Mucosa of rectum (tissue), 2 donors: Measurements from ENCODE around the gene RNF19B.
"Not testable (repeated sequence)": the region's sequence is repeated elsewhere in the genome, so short reads cannot be mapped to it uniquely, and the experiment has no call there.

Experiments
- H3K27ac ChIP-seq, 2 donors: one replicate each; pipeline ENCODE4 v1.7.0; 2013; ENCODE audit warnings: inconsistent platforms in 2 of 2, low read depth in 2 of 2, low read length in 2 of 2
- H3K27me3 ChIP-seq, 2 donors: one replicate each; pipeline ENCODE4 v1.7.0; 2013; ENCODE audit warnings: low read length in 2 of 2; ENCODE audit not compliant: control insufficient read depth in 2 of 2, insufficient read depth in 2 of 2
- H3K36me3 ChIP-seq, 2 donors: one replicate each; pipeline ENCODE4 v1.7.0; 2013; ENCODE audit warnings: low read length in 2 of 2; ENCODE audit not compliant: control insufficient read depth in 2 of 2, insufficient read depth in 2 of 2
- H3K4me1 ChIP-seq, 2 donors: one replicate each; pipeline ENCODE4 v1.7.0; 2013; ENCODE audit warnings: low read length in 2 of 2, mild to moderate bottlenecking in 1 of 2; ENCODE audit not compliant: control insufficient read depth in 2 of 2, insufficient read depth in 2 of 2
- H3K4me3 ChIP-seq, 2 donors: one replicate each; pipeline ENCODE4 v1.7.0; 2013; ENCODE audit warnings: low read length in 2 of 2
- H3K9ac ChIP-seq, 2 donors: one replicate each; pipeline ENCODE4 v1.7.0; 2013; ENCODE audit warnings: low read length in 2 of 2, low read depth in 1 of 2, mild to moderate bottlenecking in 1 of 2
- H3K9me3 ChIP-seq, 2 donors: one replicate each; pipeline ENCODE4 v1.7.0; 2013; ENCODE audit warnings: low read length in 2 of 2; ENCODE audit not compliant: control insufficient read depth in 2 of 2
- donor health status: healthy.
- donor health status: Normal muscosa, but diverticular disease.

The RNF19B gene

DNA sequence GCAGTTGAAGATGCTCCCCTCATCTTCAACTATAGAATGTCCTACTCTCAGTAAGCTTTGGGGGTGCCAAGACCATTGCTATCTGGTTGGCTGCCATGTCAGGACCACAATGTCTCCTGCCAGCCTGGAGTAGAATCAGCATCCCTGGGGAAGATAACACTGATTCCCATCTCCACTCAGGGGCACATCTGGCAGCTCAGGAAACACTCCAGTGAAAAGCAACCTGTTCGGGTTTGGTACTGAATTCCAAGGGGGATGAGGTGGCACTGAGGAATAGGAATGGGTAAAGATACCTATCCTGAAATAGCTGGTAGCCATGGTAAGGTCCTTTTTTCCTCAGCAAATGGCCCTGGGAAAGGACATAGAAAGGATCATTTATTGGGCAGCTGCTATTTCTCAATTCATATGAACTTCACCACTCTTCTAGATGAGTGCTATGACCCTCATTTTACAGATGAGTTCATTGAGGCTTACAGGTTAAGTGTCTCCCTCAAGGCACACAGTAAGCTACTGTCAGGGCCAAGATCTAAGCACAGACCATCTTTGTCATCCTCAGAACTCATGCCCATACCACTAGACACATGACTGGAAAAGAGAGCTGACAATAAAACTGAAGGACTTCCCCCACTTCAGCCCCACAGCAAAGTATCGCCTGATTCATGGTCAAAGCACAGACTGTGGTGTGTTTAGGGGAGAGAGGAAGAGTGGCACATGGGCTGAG is 40.7 kb upstream of the RNF19B start:
- H3K9ac ChIP-seq: no peak overlapping the region
- H3K27ac ChIP-seq: no peak overlapping the region
- H3K4me1 ChIP-seq: peaks cover 0 to 2% of the 10 kb centered on the region in 2 donors
- H3K9me3 ChIP-seq: no peaks in the 10 kb centered on the region
- no peak overlapping the region for H3K4me3 ChIP-seq
- peaks cover 19% of the 10 kb centered on the region in 2 donors for H3K36me3 ChIP-seq
- no peaks in the 10 kb centered on the region for H3K27me3 ChIP-seq

DNA sequence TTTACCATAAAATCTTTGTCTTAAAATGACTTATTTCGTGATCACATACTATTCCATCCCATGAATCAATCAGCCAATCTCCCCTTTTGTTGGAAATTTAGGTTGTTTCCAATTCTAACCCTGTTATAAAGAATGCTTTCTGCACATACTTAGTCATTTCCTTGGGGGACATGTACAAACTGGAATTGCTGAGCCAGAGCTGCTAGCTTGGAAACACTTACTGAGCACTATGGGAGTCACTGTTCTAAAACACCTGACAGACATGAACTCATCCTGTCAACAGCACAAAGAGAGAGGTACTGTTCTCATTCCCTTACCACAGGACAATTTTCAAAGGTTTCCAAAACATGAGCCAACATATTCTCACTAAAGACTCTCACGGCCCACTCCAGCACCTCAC is 40.0 kb upstream of the RNF19B start:
- Histone ChIP-seq H3K4me1 (peaks cover 0 to 2% of the 10 kb centered on the region in 2 donors), H3K9ac (no peak overlapping the region), H3K9me3 (no peaks in the 10 kb centered on the region), H3K4me3 (no peak overlapping the region), H3K36me3 (peaks cover 18 to 19% of the 10 kb centered on the region in 2 donors), H3K27ac (no peak overlapping the region), H3K27me3 (no peaks in the 10 kb centered on the region)

DNA sequence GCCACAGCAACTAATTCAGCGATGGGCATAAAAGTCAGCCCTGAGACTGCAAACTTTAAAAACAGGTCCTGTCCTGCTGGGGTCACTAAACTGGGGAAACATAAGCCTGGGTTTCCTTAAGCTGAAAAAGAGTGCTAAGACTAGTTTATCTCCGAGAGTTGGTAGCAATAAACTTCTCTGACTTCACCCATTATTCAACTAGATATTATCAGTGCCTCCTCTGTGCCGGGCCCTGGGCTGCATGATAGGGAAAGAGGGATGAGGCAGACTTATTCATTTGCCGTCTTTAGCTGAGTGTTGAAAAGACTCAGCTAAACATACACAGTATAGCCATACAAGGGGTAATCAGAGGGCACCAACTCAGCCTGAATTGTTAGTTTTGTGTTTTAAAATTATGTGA is 39.0 kb upstream of the RNF19B start:
- Histone ChIP-seq H3K4me3 (no peak overlapping the region), H3K9me3 (no peaks in the 10 kb centered on the region), H3K27ac (no peak overlapping the region), H3K36me3 (peaks cover 10 to 18% of the 10 kb centered on the region in 2 donors), H3K4me1 (peaks cover 0 to 2% of the 10 kb centered on the region in 2 donors), H3K9ac (no peak overlapping the region), H3K27me3 (no peaks in the 10 kb centered on the region)

DNA sequence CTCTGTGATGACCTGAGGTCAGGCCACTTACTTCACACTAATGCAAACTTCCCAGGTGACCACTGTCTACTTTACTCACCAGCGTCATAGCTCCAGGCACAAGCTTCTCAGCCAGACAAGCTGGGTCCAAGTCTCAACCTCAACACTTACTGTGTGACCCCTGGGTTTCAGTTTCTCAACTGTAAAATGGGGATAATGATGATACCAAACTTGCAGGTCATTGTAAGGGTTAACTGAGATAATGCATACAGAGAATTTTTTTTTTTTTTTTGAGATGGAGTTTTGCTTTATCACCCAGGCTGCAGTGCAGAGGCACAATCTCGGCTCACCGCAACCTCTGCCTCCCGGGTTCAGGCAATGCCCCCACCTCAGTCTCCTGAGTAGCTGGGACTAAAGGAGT is 37.4 kb upstream of the RNF19B start:
- Histone ChIP-seq H3K27ac (no peak overlapping the region), H3K4me3 (no peak overlapping the region), H3K36me3 (peaks cover 0 to 3% of the 10 kb centered on the region in 2 donors), H3K4me1 (no peaks in the 10 kb centered on the region), H3K9ac (no peak overlapping the region), H3K27me3 (no peaks in the 10 kb centered on the region), H3K9me3 (no peaks in the 10 kb centered on the region)

DNA sequence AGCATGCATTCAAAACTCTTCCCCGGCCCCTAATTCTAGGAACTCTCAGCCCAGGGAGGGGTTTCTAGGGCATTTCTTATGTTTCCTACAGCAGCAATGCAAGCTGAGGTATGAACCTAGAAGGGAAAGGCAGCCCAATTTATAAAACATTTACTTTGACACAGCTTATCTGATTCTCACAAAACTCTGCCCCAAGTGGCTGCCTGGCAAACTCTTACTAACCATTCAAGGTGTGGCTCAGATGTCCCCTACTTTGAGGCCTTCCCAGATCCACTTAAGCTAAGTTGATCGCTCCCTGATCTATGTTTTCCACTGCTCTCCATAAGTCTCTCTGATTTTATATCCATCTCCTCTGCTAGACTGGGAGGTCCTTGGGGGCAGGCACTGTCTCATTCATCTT is 36.7 kb upstream of the RNF19B start:
- peaks cover 0 to 2% of the 10 kb centered on the region in 2 donors for H3K4me1 ChIP-seq
- no peak overlapping the region for H3K9ac ChIP-seq
- H3K4me3 ChIP-seq: no peak overlapping the region
- no peak overlapping the region for H3K27ac ChIP-seq
- H3K27me3 ChIP-seq: no peaks in the 10 kb centered on the region
- H3K9me3 ChIP-seq: no peaks in the 10 kb centered on the region
- peaks cover 0 to 3% of the 10 kb centered on the region in 2 donors for H3K36me3 ChIP-seq

DNA sequence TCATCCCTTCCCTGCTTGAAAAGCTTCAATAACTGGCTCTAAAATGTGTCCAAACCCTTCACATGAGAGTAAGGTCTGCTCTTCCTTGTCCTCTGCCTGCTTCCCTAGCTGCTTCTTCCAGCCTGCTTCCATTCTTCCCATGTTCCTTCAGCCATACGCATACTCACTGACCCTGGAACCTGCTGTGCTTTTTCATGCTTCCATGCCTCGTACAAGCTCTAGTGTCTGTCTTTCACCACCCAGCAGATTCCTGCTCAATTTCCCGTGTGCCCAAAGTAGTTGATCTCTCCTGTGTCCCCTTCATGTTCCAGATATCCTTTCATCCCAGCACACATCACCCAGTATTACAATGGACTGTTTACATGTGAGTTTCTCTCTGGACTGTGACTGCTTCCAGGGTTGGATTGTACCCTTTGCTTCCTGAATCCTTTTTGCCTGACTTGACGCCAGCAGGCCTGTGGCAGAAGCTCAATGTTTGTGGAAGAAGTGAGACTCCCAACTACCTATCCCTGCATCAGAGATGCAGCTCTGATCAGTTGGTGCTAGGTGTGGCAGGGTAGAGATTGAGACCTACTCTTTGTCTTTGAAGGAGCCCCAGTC is 35.9 kb upstream of the RNF19B start:
- Histone ChIP-seq H3K4me1 (peaks cover 0 to 2% of the 10 kb centered on the region in 2 donors), H3K4me3 (no peak overlapping the region), H3K9me3 (no peaks in the 10 kb centered on the region), H3K36me3 (peaks cover 0 to 3% of the 10 kb centered on the region in 2 donors), H3K27me3 (no peaks in the 10 kb centered on the region), H3K27ac (no peak overlapping the region), H3K9ac (no peak overlapping the region)

- Histone ChIP-seq H3K27ac (no peak overlapping the region), H3K9me3 (no peaks in the 10 kb centered on the region), H3K4me3 (no peak overlapping the region), H3K36me3 (no peaks in the 10 kb centered on the region), H3K9ac (no peak overlapping the region), H3K27me3 (no peaks in the 10 kb centered on the region), H3K4me1 (peaks cover 0 to 2% of the 10 kb centered on the region in 2 donors)
Measured at GRCh38 chr1:32998997-32999396, 34.4 kb upstream of the RNF19B start.

DNA sequence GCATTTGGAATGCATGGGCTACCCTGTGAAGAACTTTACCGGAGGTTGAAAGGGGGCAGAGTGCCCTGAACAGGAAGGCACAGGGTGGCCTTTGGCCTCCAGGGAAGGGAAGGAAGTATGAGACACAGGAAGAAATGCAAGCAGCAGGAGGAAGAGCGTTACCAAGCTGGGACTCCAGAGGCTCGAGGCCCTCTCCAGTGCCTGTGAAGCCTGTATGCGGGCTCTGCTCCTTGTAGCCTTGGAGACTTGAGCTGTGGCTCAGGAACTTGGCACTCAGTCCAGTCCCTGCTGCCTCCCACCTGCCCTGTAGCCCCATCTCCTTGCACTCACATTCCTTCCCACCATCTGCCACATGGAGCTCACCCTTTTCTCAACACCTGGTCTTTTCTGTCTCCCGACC is 33.5 kb upstream of the RNF19B start:
- Histone ChIP-seq H3K36me3 (no peaks in the 10 kb centered on the region), H3K27me3 (no peaks in the 10 kb centered on the region), H3K27ac (no peak overlapping the region), H3K4me3 (no peak overlapping the region), H3K9ac (no peak overlapping the region), H3K9me3 (no peaks in the 10 kb centered on the region), H3K4me1 (peaks cover 0 to 2% of the 10 kb centered on the region in 2 donors)

- peaks cover 6 to 9% of the 10 kb centered on the region in 2 donors for H3K4me1 ChIP-seq
- no peaks in the 10 kb centered on the region for H3K36me3 ChIP-seq
- H3K9me3 ChIP-seq: no peaks in the 10 kb centered on the region
- no peaks in the 10 kb centered on the region for H3K27me3 ChIP-seq
- no peak overlapping the region for H3K9ac ChIP-seq
- H3K4me3 ChIP-seq: no peak overlapping the region
- H3K27ac ChIP-seq: no peak overlapping the region
Measured at GRCh38 chr1:32997381-32997891, 32.8 kb upstream of the RNF19B start.

DNA sequence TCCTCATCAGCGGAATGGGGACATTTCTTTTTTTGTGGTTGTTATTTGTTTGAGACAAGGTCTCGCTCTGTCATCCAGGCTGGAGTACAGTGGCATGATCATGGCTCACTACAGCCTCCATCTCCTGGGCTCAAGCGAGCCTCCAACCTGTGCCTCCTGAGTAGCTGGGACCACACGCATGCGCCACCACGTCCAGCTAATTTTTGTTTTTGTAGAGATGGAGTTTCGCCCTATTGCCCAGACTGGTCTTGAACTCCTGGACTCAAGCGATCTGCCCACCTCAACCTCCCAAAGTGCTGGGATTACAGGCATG is 28.7 kb upstream of the RNF19B start:
- Histone ChIP-seq H3K4me1 (peaks cover 21 to 22% of the 10 kb centered on the region in 2 donors), H3K27ac (peak overlapping the region; percentile 64 to 85)
- not testable (repeated sequence) for H3K9ac ChIP-seq, H3K9me3 ChIP-seq, H3K4me3 ChIP-seq, H3K27me3 ChIP-seq, H3K36me3 ChIP-seq
